Stimulated activated CD4-positive, alpha-beta T cell treated with anti-CD3 and anti-CD28 coated beads, TNF-alpha, amount 100 ng/mL, for 1 hour (primary cell): ENCODE measurements around the gene WNT10A.
"Not testable (repeated sequence)": the region's sequence is repeated elsewhere in the genome, so short reads cannot be mapped to it uniquely, and the experiment has no call there.

Source experiments
- DNase-seq, 3 donors: peaks; one replicate each; pipeline ENCODE4 v3.0.0-alpha.2; 2020; ENCODE audit warnings: low read depth in 3 of 3, low spot score in 1 of 3

Gene WNT10A

GRCh38 chr2:218880102-218880858 is at the start of gene WNT10A:
WNT10A (plus strand) TSS chr2:218880852; CDS start chr2:218880996, 144 bp downstream.
- peak; percentile 60 to 71 (median 70) for DNase-seq

GRCh38 chr2:218831378-218831990 is 49.2 kb upstream of the WNT10A start, which contains the start of gene PRKAG3:
PRKAG3 (minus strand) TSS chr2:218831803.
- DNase-seq = no peak

- DNase-seq = no peak
Measured at GRCh38 chr2:218832081-218832480, 48.6 kb upstream of the WNT10A start.

GRCh38 chr2:218832520-218832919 is 48.1 kb upstream of the WNT10A start:
- no peak for DNase-seq

- DNase-seq = no peak
Measured at GRCh38 chr2:218833023-218833609, 47.5 kb upstream of the WNT10A start.

- DNase-seq = no peak
Measured at GRCh38 chr2:218834685-218835084, 46.0 kb upstream of the WNT10A start.

GRCh38 chr2:218837495-218837894 is 43.2 kb upstream of the WNT10A start:
- no peak for DNase-seq

GRCh38 chr2:218839430-218839829 is 41.2 kb upstream of the WNT10A start:
- DNase-seq = no peak

GRCh38 chr2:218839888-218840287 is 40.8 kb upstream of the WNT10A start:
- DNase-seq = no peak

GRCh38 chr2:218844334-218844733 is 36.3 kb upstream of the WNT10A start:
- DNase-seq = not testable (repeated sequence)

GRCh38 chr2:218846963-218847362 is 33.7 kb upstream of the WNT10A start:
- not testable (repeated sequence) for DNase-seq

GRCh38 chr2:218849721-218850120 is 30.9 kb upstream of the WNT10A start:
- DNase-seq = no peak

- no peak for DNase-seq
Measured at GRCh38 chr2:218850796-218851195, 29.9 kb upstream of the WNT10A start.

- DNase-seq = no peak
Measured at GRCh38 chr2:218851286-218851685, 29.4 kb upstream of the WNT10A start.

GRCh38 chr2:218852911-218853667 is 27.6 kb upstream of the WNT10A start:
- peak; percentile 31 to 64 (median 31) for DNase-seq

GRCh38 chr2:218853766-218854165 is 26.9 kb upstream of the WNT10A start:
- DNase-seq = no peak

GRCh38 chr2:218854860-218855259 is 25.8 kb upstream of the WNT10A start:
- DNase-seq = no peak

GRCh38 chr2:218855305-218856166 is 25.1 kb upstream of the WNT10A start:
- no peak for DNase-seq

GRCh38 chr2:218856167-218856895 is 24.3 kb upstream of the WNT10A start:
- no peak for DNase-seq

- no peak for DNase-seq
Measured at GRCh38 chr2:218856896-218857243, 23.8 kb upstream of the WNT10A start.
